Fibroblast of villous mesenchyme (primary cell): ENCODE data around the gene LRP1. TPM values are rescaled to one million over a fixed set of nuclear protein-coding genes. Genes with fewer than 3 reads are reported as not detected.

Source experiments
- DNase-seq: peaks from one replicate; pipeline ENCODE4 v3.0.0-alpha.2; 2010; ENCODE audit warnings: low read depth
- H3K4me3 ChIP-seq: 2 replicates; pipeline ENCODE4 v1.5.1; 2011; ENCODE audit warnings: low read depth, mild to moderate bottlenecking, low read length
- CTCF ChIP-seq: IDR thresholded peaks from 2 replicates; pipeline ENCODE4 v1.5.1; 2012; ENCODE audit warnings: low read depth, mild to moderate bottlenecking, low read length; ENCODE audit not compliant: insufficient read depth
- total RNA-seq: library from RNA; depleted of rRNA; stranded (reverse); fragments of >200 nt; gene quantifications from 2 replicates; pipeline ENCODE4 v1.2.3, GENCODE V29; 2012

The LRP1 gene
- total RNA-seq, 1 donor = 228 TPM

GRCh38 chr12:57180321-57180989, 52.2 kb downstream of the LRP1 start:
- no peak overlapping the region for H3K4me3 ChIP-seq
- TF ChIP-seq CTCF = no peak
- DNase-seq = no peak

GRCh38 chr12:57181072-57181471, 52.8 kb downstream of the LRP1 start:
- no peak for TF ChIP-seq CTCF
- no peak for DNase-seq

GRCh38 chr12:57181561-57182155, 53.4 kb downstream of the LRP1 start:
- peak; percentile 73 for DNase-seq
- no peak for TF ChIP-seq CTCF
- H3K4me3 ChIP-seq = no peak overlapping the region

More at GRCh38 chr12:57181072-57181471, 52.8 kb downstream of the LRP1 start:
- H3K4me3 ChIP-seq = no peak overlapping the region

- no peak overlapping the region for H3K4me3 ChIP-seq
- DNase-seq = peak; percentile 62
- TF ChIP-seq CTCF = peak; percentile 87
These were observed 54.8 kb downstream of the LRP1 start for GRCh38 chr12:57182918-57183575.

- no peak overlapping the region for H3K4me3 ChIP-seq
- no peak for TF ChIP-seq CTCF
- DNase-seq = no peak
These were observed 55.8 kb downstream of the LRP1 start for GRCh38 chr12:57183939-57184725.

- TF ChIP-seq CTCF = no peak
- H3K4me3 ChIP-seq = no peak overlapping the region
- no peak for DNase-seq
These were observed 57.1 kb downstream of the LRP1 start for GRCh38 chr12:57185403-57185802.
